ENCODE results near the gene CLTB. TPM values are rescaled to one million over a fixed set of nuclear protein-coding genes. Genes with fewer than 3 reads are reported as not detected.

Gene CLTB
- total RNA-seq, 4 donors from 2014 or later = 347 to 732 (median 444) TPM

DNA sequence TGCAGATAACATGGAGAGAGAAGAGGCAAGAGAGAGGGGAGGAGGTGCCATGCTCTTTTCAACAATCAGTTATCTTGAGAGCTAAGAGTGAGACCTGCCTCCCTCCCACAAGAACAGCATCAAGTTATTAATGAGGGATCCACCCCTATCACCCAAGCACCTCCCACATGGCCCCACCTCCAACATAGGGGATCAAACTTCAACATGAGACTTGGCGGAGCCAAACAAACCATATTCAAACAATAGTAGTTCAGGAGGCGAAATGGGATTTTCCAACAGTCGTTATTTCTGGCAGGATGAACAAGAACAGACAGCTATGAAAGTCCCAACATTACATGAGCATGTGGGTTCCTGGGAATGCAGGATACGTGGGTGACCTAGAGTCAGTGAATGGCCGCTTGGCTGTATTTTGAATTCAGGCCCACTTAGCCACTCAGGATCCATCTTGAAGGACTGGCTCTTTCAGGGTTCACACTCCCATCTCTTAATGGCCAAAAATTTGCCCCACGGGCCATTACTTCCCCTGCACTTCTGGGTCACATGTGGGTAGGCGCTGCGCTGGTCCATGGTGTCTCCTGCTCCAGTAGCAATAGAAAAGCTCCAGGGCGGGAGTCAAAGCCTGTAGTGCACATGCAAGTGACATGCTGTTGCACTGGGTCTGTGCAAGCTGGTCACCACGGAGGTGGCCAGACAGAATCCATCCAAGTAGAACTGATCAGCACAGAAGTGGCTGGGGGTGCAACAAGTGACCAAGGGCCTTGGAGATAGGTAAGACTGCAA, 24.8 kb upstream of the CLTB start:
- H3K4me1 ChIP-seq = no peaks in the 10 kb centered on the region
- WGBS, 2 donors = 58 to 63% methylated on average over 6 to 8 of the region's 10 CpGs
- H3K4me3 ChIP-seq = no peak overlapping the region
- TF ChIP-seq CTCF (IDR thresholded peaks at IDR 0.05) (no peak), POLR2A (IDR thresholded peaks at IDR 0.05) (no peak)
- no peaks in the 10 kb centered on the region for H3K9me3 ChIP-seq
- no peak for DNase-seq
- intact Hi-C loops (cut with DNase I) = no loop called here
- peaks cover 0 to 13% (median 0%) of the 10 kb centered on the region in 4 donors for H3K27me3 ChIP-seq
- H3K36me3 ChIP-seq = no peaks in the 10 kb centered on the region
- no peak overlapping the region for H3K27ac ChIP-seq

DNA sequence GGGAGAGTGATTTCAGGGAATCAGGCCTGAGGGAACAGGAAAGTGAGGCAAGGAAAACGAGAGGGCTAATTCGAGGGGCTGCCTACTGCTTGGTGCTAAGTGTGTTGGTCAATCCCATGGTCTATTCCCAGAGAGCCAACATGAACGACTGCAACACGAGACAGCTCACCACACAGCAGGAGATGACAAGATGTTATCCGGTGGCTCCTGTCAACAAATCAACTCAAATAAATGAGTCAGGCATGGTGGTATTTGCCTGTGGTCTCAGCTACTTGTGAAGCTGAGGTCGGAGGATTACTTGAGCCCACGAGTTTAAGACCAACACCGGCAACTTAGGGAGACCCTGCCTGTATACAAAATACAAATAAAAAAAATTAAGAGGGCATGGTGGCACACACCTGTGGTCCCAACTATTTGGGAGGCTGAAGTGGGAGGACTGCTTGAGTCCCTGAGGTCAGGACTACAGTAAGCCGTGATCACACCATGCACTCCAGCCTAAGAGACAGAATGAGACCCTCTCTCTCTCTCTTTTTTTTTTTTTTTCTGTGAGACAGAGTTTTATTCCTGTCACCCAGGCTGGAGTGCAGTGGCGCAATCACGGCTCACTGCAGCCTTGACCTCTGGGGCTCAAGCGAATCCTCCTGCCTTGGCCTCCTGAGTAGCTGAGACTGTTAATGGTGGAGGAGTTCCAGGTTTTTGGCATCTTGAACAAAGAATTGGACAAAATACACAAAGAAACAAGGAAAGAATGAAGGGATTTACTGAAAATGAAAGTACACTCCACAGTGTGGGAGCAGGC, 22.8 kb upstream of the CLTB start:
- Histone ChIP-seq H3K4me3 (no peak overlapping the region), H3K27me3 (peaks cover 0 to 13% (median 0%) of the 10 kb centered on the region in 4 donors), H3K27ac (no peak overlapping the region), H3K9me3 (no peaks in the 10 kb centered on the region), H3K4me1 (no peaks in the 10 kb centered on the region), H3K36me3 (no peaks in the 10 kb centered on the region)
- intact Hi-C loops (cut with DNase I) = no loop called here
- WGBS, 2 donors = 57 to 79% methylated on average over 9 to 11 of the region's 12 CpGs
- DNase-seq = no peak
- TF ChIP-seq POLR2A (IDR thresholded peaks at IDR 0.05) = no peak
- TF ChIP-seq CTCF (IDR thresholded peaks at IDR 0.05) = no peak

GRCh38 chr5:176436656-176437055, 20.3 kb upstream of the CLTB start:
- Histone ChIP-seq H3K27ac (no peak overlapping the region), H3K27me3 (peaks cover 0 to 13% (median 0%) of the 10 kb centered on the region in 4 donors), H3K36me3 (no peaks in the 10 kb centered on the region), H3K4me3 (peak overlapping the region in 1 of 4 donors; percentile 27), H3K9me3 (no peaks in the 10 kb centered on the region), H3K4me1 (no peaks in the 10 kb centered on the region)
- intact Hi-C loops (cut with DNase I) = no loop called here
- TF ChIP-seq POLR2A (IDR thresholded peaks at IDR 0.05) = no peak
- TF ChIP-seq CTCF (IDR thresholded peaks at IDR 0.05) = no peak
- DNase-seq = no peak
- WGBS, 2 donors = 10 to 17% methylated on average over 5 of the region's 5 CpGs

DNA sequence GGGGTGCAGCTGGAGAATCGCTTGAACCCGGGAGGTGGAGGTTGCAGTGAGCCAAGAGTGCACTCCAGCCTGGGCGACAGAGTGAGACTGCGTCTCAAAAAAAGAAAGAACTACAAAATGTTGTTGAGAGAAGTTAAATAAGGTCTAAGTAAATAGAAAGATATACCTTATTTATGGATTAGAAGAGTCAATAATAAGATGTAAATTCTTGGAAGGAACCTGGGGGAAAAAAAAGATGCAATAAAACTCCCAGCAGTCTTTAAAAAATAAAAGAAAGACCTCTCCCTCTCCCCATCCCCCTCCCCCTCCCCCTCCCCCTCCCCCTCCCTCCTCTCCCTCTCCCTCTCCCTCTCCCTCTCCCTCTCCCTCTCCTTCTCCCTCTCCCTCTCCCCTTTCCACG, 16.4 kb upstream of the CLTB start:
- peaks cover 0 to 3% (median 0%) of the 10 kb centered on the region in 4 donors for H3K27me3 ChIP-seq
- DNase-seq = no peak
- H3K36me3 ChIP-seq = no peaks in the 10 kb centered on the region
- no peaks in the 10 kb centered on the region for H3K9me3 ChIP-seq
- intact Hi-C loops (cut with DNase I) = no loop called here
- WGBS, 2 donors = 84 to 88% methylated on average over 4 to 5 of the region's 5 CpGs
- no peak overlapping the region for H3K4me3 ChIP-seq
- no peak for TF ChIP-seq POLR2A (IDR thresholded peaks at IDR 0.05)
- TF ChIP-seq CTCF (IDR thresholded peaks at IDR 0.05) = no peak
- no peaks in the 10 kb centered on the region for H3K4me1 ChIP-seq
- no peak overlapping the region for H3K27ac ChIP-seq

DNA sequence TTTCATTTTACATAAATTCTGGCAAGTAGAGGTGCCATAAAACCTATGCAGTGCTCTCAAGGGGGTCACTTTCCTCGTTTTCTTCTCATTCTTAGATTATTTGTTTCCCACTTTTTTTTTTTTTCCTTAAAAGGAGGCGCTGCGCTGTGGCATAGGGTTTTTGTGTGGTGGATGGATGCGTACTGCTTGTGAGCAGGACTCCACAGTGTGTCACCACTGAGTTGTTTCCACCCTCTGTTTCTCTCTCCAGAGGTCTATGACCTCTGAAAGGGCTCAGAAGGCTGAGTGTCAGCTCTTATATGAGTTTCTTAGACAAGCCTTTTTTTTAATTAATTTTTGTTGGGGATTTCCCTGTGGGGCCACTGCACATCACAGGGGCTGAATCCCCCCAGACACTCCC, 13.6 kb upstream of the CLTB start:
- intact Hi-C loops (cut with DNase I) = no loop called here

More for the DNA sequence above, 13.6 kb upstream of the CLTB start:
- Histone ChIP-seq H3K36me3 (no peaks in the 10 kb centered on the region), H3K9me3 (no peaks in the 10 kb centered on the region), H3K27me3 (peaks cover 0 to 3% (median 0%) of the 10 kb centered on the region in 4 donors), H3K4me1 (no peaks in the 10 kb centered on the region), H3K27ac (no peak overlapping the region), H3K4me3 (no peak overlapping the region)
- TF ChIP-seq POLR2A (IDR thresholded peaks at IDR 0.05) = no peak
- no peak for TF ChIP-seq CTCF (IDR thresholded peaks at IDR 0.05)
- 60 to 61% methylated on average over 4 of the region's 4 CpGs for WGBS, 2 donors
- no peak for DNase-seq

All from esophagus squamous epithelium (tissue), 5 donors.